Bone marrow (tissue), 2 donors: ENCODE results near the gene RGS14.
"Not testable (repeated sequence)": the region's sequence is repeated elsewhere in the genome, so short reads cannot be mapped to it uniquely, and the experiment has no call there.

Source experiments
- DNase-seq, 2 donors: peaks; one replicate each; lab custom pipeline; 2025; lab: John Stamatoyannopoulos, UW

Gene RGS14

DNA sequence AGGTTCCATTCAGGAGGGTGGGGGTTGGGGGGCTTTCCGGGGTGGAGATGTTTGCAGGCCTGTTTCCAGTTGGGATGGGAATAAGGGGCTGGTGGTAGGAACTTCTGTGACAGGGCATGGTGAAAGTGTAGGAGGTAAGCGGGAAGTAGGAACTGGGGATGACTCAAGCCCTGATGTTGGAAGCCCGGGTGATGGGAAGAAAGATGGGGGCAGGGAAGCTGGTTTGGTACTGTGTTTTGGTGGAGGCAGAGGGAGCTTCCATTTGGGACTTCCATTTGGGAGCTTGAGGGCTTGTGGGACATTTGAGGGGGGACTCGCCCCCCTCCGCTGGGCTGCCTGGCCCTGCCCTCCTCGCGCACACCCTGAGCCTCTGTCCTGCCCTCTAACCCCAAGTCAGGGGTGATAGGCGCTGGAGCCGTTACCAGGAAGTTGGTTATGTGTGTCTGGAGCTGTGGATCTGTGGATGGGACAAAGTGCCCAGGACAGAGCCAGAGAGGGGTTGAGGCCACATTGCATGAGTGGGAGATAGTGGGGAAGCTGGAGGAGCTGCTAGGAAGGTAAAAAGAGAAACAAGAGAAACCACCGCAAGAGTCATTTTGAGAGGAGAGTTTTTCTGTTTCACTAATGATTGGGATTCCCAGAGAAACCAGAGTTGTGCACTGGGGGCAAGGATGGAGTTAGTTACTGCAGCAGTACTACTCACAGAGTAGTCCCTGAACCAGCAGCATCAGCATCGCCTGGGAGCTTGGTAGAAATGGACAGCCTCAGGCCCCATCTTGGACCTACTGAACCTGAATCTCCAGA, 6.6 kb downstream of the RGS14 start:
- no peak for DNase-seq

DNA sequence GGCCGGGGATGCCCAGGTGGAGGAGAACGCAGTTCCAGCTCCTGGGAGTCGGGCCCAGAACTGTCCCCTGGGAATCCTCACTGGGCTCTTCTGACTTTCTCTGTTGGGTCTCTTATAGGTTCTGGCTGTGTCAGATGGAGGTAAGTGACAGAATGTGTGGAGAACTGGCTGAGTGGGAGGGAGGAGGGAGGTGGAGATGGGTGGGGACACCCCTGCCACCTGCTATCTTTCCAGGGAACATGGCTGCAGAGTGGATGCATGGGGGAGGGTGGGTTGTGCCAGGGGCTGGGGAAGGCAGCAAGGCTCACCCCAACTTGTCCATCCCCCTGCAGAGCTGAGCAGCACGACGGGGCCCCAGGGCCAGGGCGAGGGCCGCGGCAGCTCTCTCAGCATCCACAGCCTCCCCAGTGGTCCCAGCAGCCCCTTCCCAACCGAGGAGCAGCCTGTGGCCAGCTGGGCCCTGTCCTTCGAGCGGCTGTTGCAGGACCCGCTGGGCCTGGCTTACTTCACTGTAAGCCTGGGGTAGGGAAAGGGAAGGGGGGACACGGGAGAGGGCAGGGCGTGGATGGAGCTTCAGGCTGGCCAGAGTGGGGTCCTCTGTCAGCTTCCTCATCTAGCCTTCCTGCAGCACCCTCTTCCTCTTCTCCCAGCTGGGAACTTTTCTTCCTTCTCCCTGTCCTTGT, 8.3 kb downstream of the RGS14 start:
- no peak for DNase-seq

DNA sequence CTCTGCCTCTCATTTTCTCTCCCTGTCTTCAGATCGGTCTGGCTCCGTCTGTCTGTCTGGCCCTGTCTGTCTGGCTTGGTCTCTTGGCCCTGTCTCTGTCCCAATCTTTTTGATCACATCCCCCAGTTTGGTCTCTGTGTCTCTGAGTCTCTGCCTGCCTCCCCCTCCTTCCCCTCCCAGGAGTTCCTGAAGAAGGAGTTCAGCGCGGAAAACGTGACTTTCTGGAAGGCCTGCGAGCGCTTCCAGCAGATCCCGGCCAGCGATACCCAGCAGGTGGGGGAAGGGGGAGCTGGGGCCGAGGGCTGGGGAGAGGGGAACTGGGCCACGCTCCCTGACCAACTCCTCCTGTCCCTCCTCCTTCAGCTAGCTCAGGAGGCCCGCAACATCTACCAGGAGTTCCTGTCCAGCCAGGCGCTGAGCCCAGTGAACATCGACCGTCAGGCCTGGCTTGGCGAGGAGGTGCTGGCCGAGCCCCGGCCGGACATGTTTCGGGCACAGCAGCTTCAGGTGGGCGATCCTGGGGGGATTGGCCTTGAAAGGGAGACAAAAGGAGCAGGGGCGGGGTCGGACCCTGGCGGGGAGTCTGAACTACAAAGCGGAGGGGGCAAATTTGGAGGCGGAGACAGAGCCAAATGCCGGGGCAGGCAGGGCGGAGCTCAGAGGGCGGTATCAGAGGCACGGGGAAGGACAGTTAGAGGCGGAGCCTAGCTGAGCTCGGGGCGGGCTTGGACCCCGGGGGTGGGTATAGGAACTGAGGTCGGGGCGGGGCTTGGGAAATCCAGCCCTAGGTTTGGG, 9.0 kb downstream of the RGS14 start:
- no peak for DNase-seq

- DNase-seq = no peak
Observed at GRCh38 chr5:177367323-177367848, 9.7 kb downstream of the RGS14 start.

DNA sequence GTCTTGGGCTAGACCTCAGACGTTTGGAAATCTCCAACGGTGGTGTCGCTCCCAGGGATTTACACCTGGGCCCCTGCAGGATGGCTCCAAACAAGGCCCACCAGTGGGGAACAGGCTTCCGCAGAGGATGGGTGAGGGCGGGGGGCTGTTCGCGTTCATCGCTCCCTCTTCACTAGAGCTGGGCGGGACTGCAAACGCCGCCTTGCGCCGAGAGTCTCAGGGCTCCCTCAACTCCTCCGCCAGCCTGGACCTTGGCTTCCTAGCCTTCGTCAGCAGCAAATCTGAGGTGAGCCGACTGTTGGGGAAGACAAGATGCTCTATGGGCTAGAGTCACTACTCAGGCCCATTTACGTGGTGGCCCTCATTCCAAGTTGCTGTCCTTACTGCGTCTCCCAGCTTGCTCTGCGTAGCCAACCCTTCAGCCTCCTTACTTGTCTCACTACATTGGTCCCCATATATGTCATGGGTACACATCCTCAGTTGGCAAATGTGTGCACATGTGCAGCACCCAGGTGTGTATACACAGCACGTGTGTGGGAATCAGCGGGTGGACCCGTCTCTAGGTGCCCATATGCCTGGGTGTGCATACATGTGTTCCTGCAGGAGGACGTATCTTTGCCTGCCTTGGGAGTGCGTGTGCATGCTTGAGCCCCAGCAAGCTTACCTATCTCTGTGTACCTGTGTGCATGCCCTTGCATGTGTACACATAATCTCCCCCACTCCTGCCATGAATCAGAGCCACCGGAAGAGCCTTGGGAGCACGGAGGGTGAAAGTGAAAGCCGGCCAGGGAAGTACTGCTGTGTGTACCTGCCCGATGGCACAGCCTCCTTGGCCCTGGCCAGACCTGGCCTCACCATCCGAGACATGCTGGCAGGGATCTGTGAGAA, 10.5 kb downstream of the RGS14 start:
- DNase-seq = no peak

DNA sequence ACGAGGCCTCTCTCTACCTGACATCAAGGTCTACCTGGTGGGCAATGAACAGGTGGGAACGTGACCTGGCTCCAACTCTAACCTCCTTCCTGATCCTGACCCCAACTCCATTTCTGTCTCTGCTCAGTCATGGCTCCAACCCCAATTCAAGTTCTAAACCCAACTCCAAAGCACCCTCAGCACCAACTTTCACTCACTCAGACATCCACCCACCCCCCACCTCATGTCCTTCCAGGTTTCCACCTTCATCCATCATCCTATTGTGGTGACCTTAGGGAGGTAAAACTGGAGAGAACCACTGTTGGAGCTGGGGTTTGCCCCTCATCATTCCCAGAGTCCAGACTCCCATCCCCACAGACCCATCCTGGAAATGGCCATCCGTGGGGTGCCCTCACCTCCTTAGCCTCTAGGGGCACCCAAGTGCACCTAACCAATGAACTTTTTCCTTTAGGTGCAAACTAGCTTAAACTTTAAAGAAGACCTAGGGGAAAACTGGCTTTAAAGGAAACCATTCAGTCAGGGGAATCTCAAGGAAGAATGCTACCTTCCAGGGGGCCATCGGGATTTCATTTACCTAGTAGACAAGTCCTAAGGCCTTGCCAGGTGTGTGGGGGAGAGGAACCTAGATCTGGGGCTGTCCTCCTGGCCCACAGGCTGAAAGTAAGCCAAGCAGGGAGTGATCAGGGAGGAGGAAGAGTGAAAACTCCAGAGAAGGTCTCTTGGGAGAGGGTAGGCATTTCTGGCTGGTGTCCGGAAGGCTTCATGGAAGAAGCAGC, 11.3 kb downstream of the RGS14 start:
- no peak for DNase-seq

GRCh38 chr5:177369645-177370440, 12.1 kb downstream of the RGS14 start:
- no peak for DNase-seq

DNA sequence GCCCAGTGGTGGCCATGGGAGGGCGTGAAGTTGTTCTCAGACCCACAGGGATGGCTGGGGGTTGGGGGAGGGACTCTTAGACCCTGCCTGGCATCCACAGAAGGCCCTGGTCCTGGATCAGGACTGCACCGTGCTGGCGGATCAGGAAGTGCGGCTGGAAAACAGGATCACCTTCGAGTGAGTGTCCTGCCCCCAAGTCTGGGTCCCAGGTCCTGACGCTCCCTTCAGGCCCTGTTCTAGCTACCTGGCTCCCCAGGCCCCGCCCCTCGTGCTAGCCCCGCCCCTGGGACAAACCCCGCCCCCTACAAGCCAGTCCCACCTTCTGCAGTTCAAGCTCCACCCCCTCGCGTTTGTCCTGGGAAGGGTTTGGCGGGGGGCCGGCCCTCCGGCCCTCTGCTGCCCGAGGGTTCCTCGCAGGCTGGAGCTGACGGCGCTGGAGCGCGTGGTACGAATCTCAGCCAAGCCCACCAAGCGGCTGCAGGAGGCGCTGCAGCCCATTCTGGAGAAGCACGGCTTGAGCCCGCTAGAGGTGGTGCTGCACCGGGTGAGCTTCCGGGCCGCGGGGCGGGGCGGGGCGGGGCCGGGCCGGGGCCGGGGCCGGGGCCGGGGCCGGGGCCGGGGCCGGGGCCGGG, 12.9 kb downstream of the RGS14 start:
- DNase-seq = peak in 1 of 2 donors; percentile 59

GRCh38 chr5:177371120-177372033, 13.7 kb downstream of the RGS14 start:
- DNase-seq = no peak

DNA sequence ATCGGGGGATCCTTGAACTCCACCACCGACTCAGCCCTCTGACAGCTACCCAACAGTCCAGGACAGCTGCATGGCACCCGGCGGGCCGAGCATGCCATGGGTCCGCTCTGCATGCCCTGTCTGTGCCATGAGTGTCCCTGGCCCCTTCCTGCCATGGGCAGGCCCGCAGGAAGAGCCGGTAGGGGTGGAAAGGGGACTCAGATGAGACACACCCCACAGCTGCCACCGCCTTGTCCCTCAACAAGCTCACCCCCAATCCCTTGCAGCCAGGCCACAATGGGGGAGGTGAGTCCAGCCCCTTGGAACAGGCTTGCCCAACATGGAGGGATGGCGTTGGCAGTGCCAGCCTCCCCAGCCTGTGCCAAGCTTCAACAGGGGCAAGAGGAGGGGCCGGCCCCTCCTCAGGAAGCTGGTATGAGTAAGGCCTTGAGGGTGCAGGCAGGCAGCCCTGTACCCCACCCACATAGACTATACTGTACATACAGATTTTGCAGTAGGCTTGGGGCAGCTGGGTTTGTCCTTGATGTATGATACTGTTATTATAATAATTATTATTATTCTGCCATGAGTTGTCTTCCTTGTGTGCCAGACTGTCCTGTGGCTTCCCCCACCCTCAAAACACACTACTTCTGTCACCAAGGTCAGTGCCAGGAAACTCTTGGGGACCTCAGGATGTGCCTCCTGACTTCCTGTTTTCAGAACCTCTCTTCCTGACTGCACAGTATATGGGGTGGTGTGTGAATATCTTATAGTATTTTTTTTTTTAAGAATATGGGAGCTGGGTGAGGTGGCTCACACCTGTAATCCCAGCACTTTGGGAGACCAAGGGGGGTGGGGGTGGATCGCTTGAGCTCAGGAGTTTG, 14.5 kb downstream of the RGS14 start:
- peak in 1 of 2 donors; percentile 54 for DNase-seq

GRCh38 chr5:177372910-177373309, 15.2 kb downstream of the RGS14 start:
- DNase-seq = no peak

GRCh38 chr5:177373806-177374205, 16.1 kb downstream of the RGS14 start:
- DNase-seq = no peak

- DNase-seq = no peak
Observed at GRCh38 chr5:177374211-177374610, 16.5 kb downstream of the RGS14 start.

- DNase-seq = not testable (repeated sequence)
Observed at GRCh38 chr5:177375516-177375915, 17.8 kb downstream of the RGS14 start.

DNA sequence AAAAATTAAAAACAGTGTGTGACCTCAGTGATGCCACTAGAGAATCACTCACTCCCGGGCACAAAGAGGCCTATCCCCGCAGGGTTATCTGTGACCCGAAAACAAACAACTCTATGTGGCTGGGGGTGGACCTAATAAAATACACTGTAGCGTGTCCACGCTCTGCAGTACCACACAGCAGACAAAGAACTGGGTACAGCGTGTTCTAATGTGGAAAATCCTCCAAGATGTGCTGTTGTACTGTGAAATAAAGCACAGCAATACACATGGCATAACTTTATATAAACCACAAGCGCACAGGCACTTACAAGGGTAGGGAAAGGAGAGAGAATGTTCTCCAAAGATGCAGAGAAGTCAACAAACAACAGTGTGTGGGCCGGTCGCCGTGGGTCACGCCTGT, 18.4 kb downstream of the RGS14 start:
- no peak for DNase-seq

DNA sequence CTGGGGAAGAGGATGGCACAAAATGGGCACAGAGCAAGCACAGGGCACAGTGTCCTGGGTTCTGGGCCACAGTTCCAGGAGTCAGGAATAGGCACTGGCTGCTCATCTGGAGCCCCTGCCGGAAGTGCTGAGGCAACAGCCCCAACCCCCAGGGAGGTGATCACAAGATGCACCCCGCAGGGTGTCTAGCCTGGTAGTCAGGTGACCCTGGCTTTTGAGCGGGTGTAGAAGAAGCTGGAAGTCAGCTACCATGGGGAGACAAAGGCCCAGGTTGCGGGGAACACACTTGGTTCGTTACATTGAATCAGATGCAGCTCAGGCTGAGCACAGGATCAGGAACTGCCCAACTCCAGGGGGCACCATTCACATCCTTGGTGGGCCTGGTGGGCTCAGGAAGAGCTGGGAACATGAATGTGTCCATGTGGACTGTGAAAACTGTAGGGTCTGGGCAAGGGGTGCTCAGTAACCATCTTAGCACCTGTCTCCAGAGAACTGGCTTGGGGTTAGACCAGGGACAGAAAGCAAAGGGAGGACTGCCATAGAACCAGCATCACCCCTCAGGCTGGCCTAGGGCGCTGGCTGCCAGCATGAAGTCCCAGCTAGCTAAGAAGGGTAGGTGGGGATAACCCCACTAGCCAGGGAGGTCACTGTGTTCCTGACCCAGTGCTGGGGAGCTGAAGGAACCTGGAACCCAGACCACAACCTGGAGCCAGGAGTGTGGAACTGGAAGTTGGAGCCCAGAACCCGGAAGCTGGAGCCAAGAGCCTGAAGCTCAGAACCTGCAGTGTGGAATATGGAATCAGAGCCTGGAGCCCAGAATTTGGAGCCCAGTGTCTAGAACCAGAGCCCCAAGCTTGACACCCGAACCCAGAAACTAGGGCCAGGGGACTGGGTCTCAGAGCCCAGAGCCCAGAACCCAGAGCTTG, 20.4 kb downstream of the RGS14 start:
- no peak for DNase-seq
